ENCODE measurements around the gene HSPB8. TPM values are rescaled to one million over a fixed set of nuclear protein-coding genes. Genes with fewer than 3 reads are reported as not detected.
"Not testable (repeated sequence)": the region's sequence is repeated elsewhere in the genome, so short reads cannot be mapped to it uniquely, and the experiment has no call there.

The HSPB8 gene
- total RNA-seq, 1 donor from 2014 or later, result 29.4 TPM

GRCh38 chr12:119206348-119207062 lies 27.8 kb downstream of the HSPB8 start:
- H3K27me3 Mint-ChIP-seq (ENCODE audit: low read depth), result peaks cover 9% of the 10 kb centered on the region
- H3K4me3 Mint-ChIP-seq (ENCODE audit: unreplicated experiment), result no peak overlapping the region
- DNase-seq (ENCODE audit: low spot score), result no peak
- no peaks in the 10 kb centered on the region for H3K9me3 Mint-ChIP-seq (ENCODE audit: low read depth)
- H3K4me1 Mint-ChIP-seq (ENCODE audit: low read depth), result no peaks in the 10 kb centered on the region
- no peak overlapping the region for H3K27ac Mint-ChIP-seq (ENCODE audit: unreplicated experiment)
- no peaks in the 10 kb centered on the region for H3K36me3 Mint-ChIP-seq (ENCODE audit: low read depth)
- no peak for TF ChIP-seq CTCF (IDR thresholded peaks at IDR 0.05)

- Mint-ChIP-seq H3K27ac (ENCODE audit: unreplicated experiment) (no peak overlapping the region), H3K9me3 (ENCODE audit: low read depth) (no peaks in the 10 kb centered on the region), H3K4me3 (ENCODE audit: unreplicated experiment) (no peak overlapping the region), H3K27me3 (ENCODE audit: low read depth) (peaks cover 9% of the 10 kb centered on the region), H3K36me3 (ENCODE audit: low read depth) (no peaks in the 10 kb centered on the region), H3K4me1 (ENCODE audit: low read depth) (no peaks in the 10 kb centered on the region)
- no peak for TF ChIP-seq CTCF (IDR thresholded peaks at IDR 0.05)
- no peak for DNase-seq (ENCODE audit: low spot score)
These were observed 28.4 kb downstream of the HSPB8 start for GRCh38 chr12:119207063-119207560.

- Mint-ChIP-seq H3K27me3 (ENCODE audit: low read depth) (peaks cover 10% of the 10 kb centered on the region), H3K27ac (ENCODE audit: unreplicated experiment) (no peak overlapping the region)
These were observed 29.9 kb downstream of the HSPB8 start for GRCh38 chr12:119208626-119209061.

GRCh38 chr12:119211884-119212283 lies 33.2 kb downstream of the HSPB8 start:
- DNase-seq (ENCODE audit: low spot score), result no peak
- Mint-ChIP-seq H3K36me3 (ENCODE audit: low read depth) (no peaks in the 10 kb centered on the region), H3K27ac (ENCODE audit: unreplicated experiment) (no peak overlapping the region), H3K27me3 (ENCODE audit: low read depth) (peaks cover 24% of the 10 kb centered on the region), H3K9me3 (ENCODE audit: low read depth) (no peaks in the 10 kb centered on the region), H3K4me1 (ENCODE audit: low read depth) (no peaks in the 10 kb centered on the region), H3K4me3 (ENCODE audit: unreplicated experiment) (no peak overlapping the region)
- no peak for TF ChIP-seq CTCF (IDR thresholded peaks at IDR 0.05)

More at GRCh38 chr12:119208626-119209061, 29.9 kb downstream of the HSPB8 start:
- Mint-ChIP-seq H3K9me3 (ENCODE audit: low read depth) (no peaks in the 10 kb centered on the region), H3K36me3 (ENCODE audit: low read depth) (no peaks in the 10 kb centered on the region), H3K4me3 (ENCODE audit: unreplicated experiment) (no peak overlapping the region), H3K4me1 (ENCODE audit: low read depth) (no peaks in the 10 kb centered on the region)
- no peak for TF ChIP-seq CTCF (IDR thresholded peaks at IDR 0.05)
- DNase-seq (ENCODE audit: low spot score), result no peak

- H3K9me3 Mint-ChIP-seq (ENCODE audit: low read depth), result no peaks in the 10 kb centered on the region
These were observed 37.4 kb downstream of the HSPB8 start for GRCh38 chr12:119216084-119216483.

GRCh38 chr12:119218875-119219274 lies 40.1 kb downstream of the HSPB8 start:
- H3K36me3 Mint-ChIP-seq (ENCODE audit: low read depth); H3K4me3 Mint-ChIP-seq (ENCODE audit: unreplicated experiment); H3K27ac Mint-ChIP-seq (ENCODE audit: unreplicated experiment): not testable (repeated sequence)

More at GRCh38 chr12:119216084-119216483, 37.4 kb downstream of the HSPB8 start:
- Mint-ChIP-seq H3K27ac (ENCODE audit: unreplicated experiment) (no peak overlapping the region), H3K36me3 (ENCODE audit: low read depth) (no peaks in the 10 kb centered on the region), H3K4me1 (ENCODE audit: low read depth) (no peaks in the 10 kb centered on the region), H3K27me3 (ENCODE audit: low read depth) (peaks cover 45% of the 10 kb centered on the region), H3K4me3 (ENCODE audit: unreplicated experiment) (no peak overlapping the region)
- no peak for DNase-seq (ENCODE audit: low spot score)
- TF ChIP-seq CTCF (IDR thresholded peaks at IDR 0.05), result no peak

More at GRCh38 chr12:119218875-119219274, 40.1 kb downstream of the HSPB8 start:
- H3K4me1 Mint-ChIP-seq (ENCODE audit: low read depth); H3K9me3 Mint-ChIP-seq (ENCODE audit: low read depth); DNase-seq (ENCODE audit: low spot score): not testable (repeated sequence)
- peaks cover 56% of the 10 kb centered on the region for H3K27me3 Mint-ChIP-seq (ENCODE audit: low read depth)

Measured in chondrocyte (in vitro differentiated cells).